Measurements from ENCODE around the gene NMNAT3.

Gene NMNAT3

GRCh38 chr3:139710212-139710611 is 32.4 kb upstream of the NMNAT3 start:
- H3K36me3 ChIP-seq (ENCODE audit: insufficient read depth, low read length): no peaks in the 10 kb centered on the region
- no peak overlapping the region for H3K9ac ChIP-seq (ENCODE audit: low read depth, low read length)
- no peaks in the 10 kb centered on the region for H3K27me3 ChIP-seq (ENCODE audit: insufficient read depth, low read length, poor library complexity)
- TF ChIP-seq EZH2 (IDR thresholded peaks at IDR 0.05; ENCODE audit: borderline replicate concordance, low read depth, low read length, severe bottlenecking): no peak
- TF ChIP-seq CTCF (IDR thresholded peaks at IDR 0.05; ENCODE audit: borderline replicate concordance, extremely low read depth, low read length, poor library complexity, severe bottlenecking): no peak
- H3K4me3 ChIP-seq (ENCODE audit: low read depth in 1 of 2, low read length in 2 of 2): no peak overlapping the region
- H2AFZ ChIP-seq (ENCODE audit: low read depth, low read length): no peak overlapping the region
- H3K27ac ChIP-seq (ENCODE audit: low read length): no peak overlapping the region
- H3K79me2 ChIP-seq (ENCODE audit: insufficient read depth, low read length): no peaks in the 10 kb centered on the region
- ATAC-seq (ENCODE audit: insufficient read depth, low read depth): no peak
- no peaks in the 10 kb centered on the region for H3K4me1 ChIP-seq (ENCODE audit: insufficient read depth, low read length)
- no peak overlapping the region for H3K4me2 ChIP-seq (ENCODE audit: insufficient read depth, low read length)
- no peaks in the 10 kb centered on the region for H3K9me3 ChIP-seq (ENCODE audit: insufficient read depth, low read length, severe bottlenecking)
- H4K20me1 ChIP-seq (ENCODE audit: insufficient read depth, low read length): no peaks in the 10 kb centered on the region
- DNase-seq: no peak

- no peaks in the 10 kb centered on the region for H3K79me2 ChIP-seq (ENCODE audit: insufficient read depth, low read length)
- no peak overlapping the region for H3K4me3 ChIP-seq (ENCODE audit: low read depth in 1 of 2, low read length in 2 of 2)
- ATAC-seq (ENCODE audit: insufficient read depth, low read depth) (no peak), DNase-seq (no peak)
- no peaks in the 10 kb centered on the region for H3K4me1 ChIP-seq (ENCODE audit: insufficient read depth, low read length)
- no peaks in the 10 kb centered on the region for H3K9me3 ChIP-seq (ENCODE audit: insufficient read depth, low read length, severe bottlenecking)
- no peak overlapping the region for H2AFZ ChIP-seq (ENCODE audit: low read depth, low read length)
- no peaks in the 10 kb centered on the region for H3K36me3 ChIP-seq (ENCODE audit: insufficient read depth, low read length)
- H3K27ac ChIP-seq (ENCODE audit: low read length): no peak overlapping the region
- H3K27me3 ChIP-seq (ENCODE audit: insufficient read depth, low read length, poor library complexity): no peaks in the 10 kb centered on the region
- H3K9ac ChIP-seq (ENCODE audit: low read depth, low read length): no peak overlapping the region
- TF ChIP-seq EZH2 (IDR thresholded peaks at IDR 0.05; ENCODE audit: borderline replicate concordance, low read depth, low read length, severe bottlenecking) (no peak), CTCF (IDR thresholded peaks at IDR 0.05; ENCODE audit: borderline replicate concordance, extremely low read depth, low read length, poor library complexity, severe bottlenecking) (no peak)
- no peak overlapping the region for H3K4me2 ChIP-seq (ENCODE audit: insufficient read depth, low read length)
- no peaks in the 10 kb centered on the region for H4K20me1 ChIP-seq (ENCODE audit: insufficient read depth, low read length)
Observed at GRCh38 chr3:139705631-139706030, 27.9 kb upstream of the NMNAT3 start.

- Histone ChIP-seq H3K9ac (ENCODE audit: low read depth, low read length) (no peak overlapping the region), H3K36me3 (ENCODE audit: insufficient read depth, low read length) (no peaks in the 10 kb centered on the region), H4K20me1 (ENCODE audit: insufficient read depth, low read length) (no peaks in the 10 kb centered on the region), H3K4me3 (ENCODE audit: low read depth in 1 of 2, low read length in 2 of 2) (no peak overlapping the region), H3K27me3 (ENCODE audit: insufficient read depth, low read length, poor library complexity) (no peaks in the 10 kb centered on the region), H3K79me2 (ENCODE audit: insufficient read depth, low read length) (no peaks in the 10 kb centered on the region), H3K4me1 (ENCODE audit: insufficient read depth, low read length) (no peaks in the 10 kb centered on the region), H2AFZ (ENCODE audit: low read depth, low read length) (no peak overlapping the region), H3K4me2 (ENCODE audit: insufficient read depth, low read length) (no peak overlapping the region), H3K9me3 (ENCODE audit: insufficient read depth, low read length, severe bottlenecking) (no peaks in the 10 kb centered on the region), H3K27ac (ENCODE audit: low read length) (no peak overlapping the region)
- no peak for ATAC-seq (ENCODE audit: insufficient read depth, low read depth)
- TF ChIP-seq EZH2 (IDR thresholded peaks at IDR 0.05; ENCODE audit: borderline replicate concordance, low read depth, low read length, severe bottlenecking) (no peak), CTCF (IDR thresholded peaks at IDR 0.05; ENCODE audit: borderline replicate concordance, extremely low read depth, low read length, poor library complexity, severe bottlenecking) (no peak)
- no peak for DNase-seq
Observed at GRCh38 chr3:139696314-139696604, 18.5 kb upstream of the NMNAT3 start.

Measured in DND-41 (cell line).